ENCODE data around the gene SEC14L5. TPM values are rescaled to one million over a fixed set of nuclear protein-coding genes. Genes with fewer than 3 reads are reported as not detected.

The SEC14L5 gene
- total and polyA plus RNA-seq, 10 of the 15 experiments (the other 5 are each of a cell fraction or from before 2014, with no cell fraction given), result 0.01 TPM; not detected in 9

DNA sequence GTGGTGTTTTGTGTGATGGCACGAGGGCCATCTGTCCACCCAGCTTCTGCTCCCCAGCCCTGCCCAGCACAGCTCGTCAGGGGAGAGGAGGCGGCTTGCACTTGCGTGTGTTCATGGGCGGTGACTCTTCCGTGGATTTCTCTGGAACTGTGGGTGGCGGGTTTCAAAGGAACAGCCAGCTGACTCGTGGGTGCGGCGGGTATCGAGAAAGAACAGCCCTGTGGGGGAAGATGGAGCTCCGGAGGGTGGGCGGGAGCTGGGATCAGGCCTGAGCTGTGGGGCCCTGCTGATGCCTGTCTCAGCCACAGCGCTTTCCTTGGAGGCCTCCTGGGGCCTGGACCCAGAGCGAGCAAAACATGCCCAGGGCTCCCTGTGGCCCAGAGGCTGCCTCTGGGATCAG is 62.4 kb downstream of the SEC14L5 start:
- ChIA-PET SMC1A (ENCODE audit: uncharacterized antibody, unreplicated experiment) (interaction anchor here (0.6 kb wide), 1 partner anchor 9 kb away, joined by 3 read pairs; no protein-coding TSS in a partner anchor), POLR2A (interaction anchor here (0.6 kb wide), 1 partner anchor 8 kb away, joined by 4 read pairs; no protein-coding TSS in a partner anchor), RAD21 (ENCODE audit: unreplicated experiment) (no interaction called here), CTCF (interaction anchor here (0.6 kb wide), 1 partner anchor 74 kb away, joined by 3 read pairs; no protein-coding TSS in a partner anchor)
- FAIRE-seq (no peak), ATAC-seq (no peak), DNase-seq (ENCODE audit: low read depth, low spot score) (no peak)
- WGBS (ENCODE audit: insufficient coverage, insufficient replicate concordance, low lambda C conversion rate, missing lambda C conversion rate), result 24% methylated on average over 15 of the region's 15 CpGs
- Histone ChIP-seq H3K9ac (ENCODE audit: control insufficient read depth, insufficient read depth, low read length) (no peak overlapping the region), H3K27ac (ENCODE audit: control insufficient read depth, insufficient read depth) (no peak overlapping the region), H3K36me3 (ENCODE audit: control insufficient read depth in 2 of 2, insufficient read depth in 2 of 2, low read length in 1 of 2) (no peaks in the 10 kb centered on the region), H4K20me1 (ENCODE audit: control insufficient read depth, insufficient read depth) (no peaks in the 10 kb centered on the region), H3K4me2 (ENCODE audit: control insufficient read depth, insufficient read depth) (no peak overlapping the region), H3K79me2 (ENCODE audit: control insufficient read depth, insufficient read depth, low read length) (no peaks in the 10 kb centered on the region), H3K9me3 (replicated peaks; ENCODE audit: control insufficient read depth, insufficient read depth, low read length) (no peaks in the 10 kb centered on the region), H3K27me3 (replicated peaks in 1 of 2; ENCODE audit: control insufficient read depth in 2 of 2, insufficient read depth in 2 of 2, low read length in 1 of 2) (no peaks in the 10 kb centered on the region), H2AFZ (ENCODE audit: control insufficient read depth, low read depth, low read length) (no peak overlapping the region), H3K4me1 (ENCODE audit: control insufficient read depth, insufficient read depth, low read length) (no peaks in the 10 kb centered on the region), H3K4me3 (no peak overlapping the region)
- in situ Hi-C loops (cut with MboI) (no loop called here), intact Hi-C loops (cut with micrococcal nuclease; ENCODE audit: unreplicated experiment) (no loop called here)
- no TSS peak for BruUV-seq (replicated peaks)
- no peak for TF ChIP-seq IRF5 (IDR thresholded peaks at IDR 0.05; ENCODE audit: borderline replicate concordance)
- TF ChIP-seq, protein P1, sequence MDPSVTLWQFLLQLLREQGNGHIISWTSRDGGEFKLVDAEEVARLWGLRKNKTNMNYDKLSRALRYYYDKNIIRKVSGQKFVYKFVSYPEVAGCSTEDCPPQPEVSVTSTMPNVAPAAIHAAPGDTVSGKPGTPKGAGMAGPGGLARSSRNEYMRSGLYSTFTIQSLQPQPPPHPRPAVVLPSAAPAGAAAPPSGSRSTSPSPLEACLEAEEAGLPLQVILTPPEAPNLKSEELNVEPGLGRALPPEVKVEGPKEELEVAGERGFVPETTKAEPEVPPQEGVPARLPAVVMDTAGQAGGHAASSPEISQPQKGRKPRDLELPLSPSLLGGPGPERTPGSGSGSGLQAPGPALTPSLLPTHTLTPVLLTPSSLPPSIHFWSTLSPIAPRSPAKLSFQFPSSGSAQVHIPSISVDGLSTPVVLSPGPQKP (IDR thresholded peaks at IDR 0.05; ENCODE audit: low read depth, low read length), result no peak
- TF ChIP-seq PML (IDR thresholded peaks at IDR 0.05; ENCODE audit: low read length), result no peak
- no peak for TF ChIP-seq NFXL1 (IDR thresholded peaks at IDR 0.05; ENCODE audit: borderline replicate concordance)
- no peak for TF ChIP-seq NR2C1 (IDR thresholded peaks at IDR 0.05)
- TF ChIP-seq EP300 (IDR thresholded peaks at IDR 0.05; ENCODE audit: borderline replicate concordance in 1 of 2, control insufficient read depth in 1 of 2, low read depth in 2 of 2, low read length in 2 of 2), result no peak
- no peak for TF ChIP-seq SMARCA5 (IDR thresholded peaks at IDR 0.05)
- TF ChIP-seq CREM (IDR thresholded peaks at IDR 0.05; ENCODE audit: low read depth), result no peak
- TF ChIP-seq ZSCAN29 (IDR thresholded peaks at IDR 0.05), result no peak
- TF ChIP-seq RAD21 (IDR thresholded peaks at IDR 0.05; ENCODE audit: insufficient read depth, low read depth, low read length), result no peak
- TF ChIP-seq, protein P2, sequence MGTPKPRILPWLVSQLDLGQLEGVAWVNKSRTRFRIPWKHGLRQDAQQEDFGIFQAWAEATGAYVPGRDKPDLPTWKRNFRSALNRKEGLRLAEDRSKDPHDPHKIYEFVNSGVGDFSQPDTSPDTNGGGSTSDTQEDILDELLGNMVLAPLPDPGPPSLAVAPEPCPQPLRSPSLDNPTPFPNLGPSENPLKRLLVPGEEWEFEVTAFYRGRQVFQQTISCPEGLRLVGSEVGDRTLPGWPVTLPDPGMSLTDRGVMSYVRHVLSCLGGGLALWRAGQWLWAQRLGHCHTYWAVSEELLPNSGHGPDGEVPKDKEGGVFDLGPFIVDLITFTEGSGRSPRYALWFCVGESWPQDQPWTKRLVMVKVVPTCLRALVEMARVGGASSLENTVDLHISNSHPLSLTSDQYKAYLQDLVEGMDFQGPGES (IDR thresholded peaks at IDR 0.05), result no peak
- no peak for TF ChIP-seq EGR1 (IDR thresholded peaks at IDR 0.05; ENCODE audit: borderline replicate concordance in 1 of 2, low read depth in 2 of 2, low read length in 2 of 2)
- TF ChIP-seq, protein P3, sequence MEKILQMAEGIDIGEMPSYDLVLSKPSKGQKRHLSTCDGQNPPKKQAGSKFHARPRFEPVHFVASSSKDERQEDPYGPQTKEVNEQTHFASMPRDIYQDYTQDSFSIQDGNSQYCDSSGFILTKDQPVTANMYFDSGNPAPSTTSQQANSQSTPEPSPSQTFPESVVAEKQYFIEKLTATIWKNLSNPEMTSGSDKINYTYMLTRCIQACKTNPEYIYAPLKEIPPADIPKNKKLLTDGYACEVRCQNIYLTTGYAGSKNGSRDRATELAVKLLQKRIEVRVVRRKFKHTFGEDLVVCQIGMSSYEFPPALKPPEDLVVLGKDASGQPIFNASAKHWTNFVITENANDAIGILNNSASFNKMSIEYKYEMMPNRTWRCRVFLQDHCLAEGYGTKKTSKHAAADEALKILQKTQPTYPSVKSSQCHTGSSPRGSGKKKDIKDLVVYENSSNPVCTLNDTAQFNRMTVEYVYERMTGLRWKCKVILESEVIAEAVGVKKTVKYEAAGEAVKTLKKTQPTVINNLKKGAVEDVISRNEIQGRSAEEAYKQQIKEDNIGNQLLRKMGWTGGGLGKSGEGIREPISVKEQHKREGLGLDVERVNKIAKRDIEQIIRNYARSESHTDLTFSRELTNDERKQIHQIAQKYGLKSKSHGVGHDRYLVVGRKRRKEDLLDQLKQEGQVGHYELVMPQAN (conservative IDR thresholded peaks at IDR 0.05), result no peak
- TF ChIP-seq, protein P4, sequence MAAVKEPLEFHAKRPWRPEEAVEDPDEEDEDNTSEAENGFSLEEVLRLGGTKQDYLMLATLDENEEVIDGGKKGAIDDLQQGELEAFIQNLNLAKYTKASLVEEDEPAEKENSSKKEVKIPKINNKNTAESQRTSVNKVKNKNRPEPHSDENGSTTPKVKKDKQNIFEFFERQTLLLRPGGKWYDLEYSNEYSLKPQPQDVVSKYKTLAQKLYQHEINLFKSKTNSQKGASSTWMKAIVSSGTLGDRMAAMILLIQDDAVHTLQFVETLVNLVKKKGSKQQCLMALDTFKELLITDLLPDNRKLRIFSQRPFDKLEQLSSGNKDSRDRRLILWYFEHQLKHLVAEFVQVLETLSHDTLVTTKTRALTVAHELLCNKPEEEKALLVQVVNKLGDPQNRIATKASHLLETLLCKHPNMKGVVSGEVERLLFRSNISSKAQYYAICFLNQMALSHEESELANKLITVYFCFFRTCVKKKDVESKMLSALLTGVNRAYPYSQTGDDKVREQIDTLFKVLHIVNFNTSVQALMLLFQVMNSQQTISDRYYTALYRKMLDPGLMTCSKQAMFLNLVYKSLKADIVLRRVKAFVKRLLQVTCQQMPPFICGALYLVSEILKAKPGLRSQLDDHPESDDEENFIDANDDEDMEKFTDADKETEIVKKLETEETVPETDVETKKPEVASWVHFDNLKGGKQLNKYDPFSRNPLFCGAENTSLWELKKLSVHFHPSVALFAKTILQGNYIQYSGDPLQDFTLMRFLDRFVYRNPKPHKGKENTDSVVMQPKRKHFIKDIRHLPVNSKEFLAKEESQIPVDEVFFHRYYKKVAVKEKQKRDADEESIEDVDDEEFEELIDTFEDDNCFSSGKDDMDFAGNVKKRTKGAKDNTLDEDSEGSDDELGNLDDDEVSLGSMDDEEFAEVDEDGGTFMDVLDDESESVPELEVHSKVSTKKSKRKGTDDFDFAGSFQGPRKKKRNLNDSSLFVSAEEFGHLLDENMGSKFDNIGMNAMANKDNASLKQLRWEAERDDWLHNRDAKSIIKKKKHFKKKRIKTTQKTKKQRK (IDR thresholded peaks at IDR 0.05; ENCODE audit: low read depth, low read length), result no peak

All from GM12878 (cell line).